Upper lobe of left lung (tissue), 6 donors: ENCODE data around the gene DOCK1. TPM values are rescaled to one million over a fixed set of nuclear protein-coding genes. Genes with fewer than 3 reads are reported as not detected.

Source experiments
- ATAC-seq, 2 donors: fragments of 200-7000 bp; cut with Tn5 transposase; one replicate each; pipeline ENCODE4 v1.9.1; 2022; ENCODE audit warnings: mild to moderate bottlenecking in 2 of 2, moderate library complexity in 2 of 2; ENCODE audit not compliant: low FRiP score in 2 of 2
- DNase-seq, 2 donors: peaks; one replicate each; pipeline ENCODE4 v3.0.0-alpha.2; 2019 to 2020
- H3K27ac ChIP-seq, 4 donors: fragments of 200-600 bp; sonication (generic); one replicate each; pipeline ENCODE4 v1.5.1; 2016 to 2019
- H3K27me3 ChIP-seq, 4 donors: fragments of 200-600 bp; sonication (generic); one replicate each; pipeline ENCODE4 v1.5.1; 2017 to 2019
- H3K36me3 ChIP-seq, 4 donors: fragments of 200-600 bp; sonication (generic); one replicate each; pipeline ENCODE4 v1.5.1; 2016 to 2019
- H3K4me1 ChIP-seq, 4 donors: fragments of 200-600 bp; sonication (generic); one replicate each; pipeline ENCODE4 v1.5.1; 2018 to 2019
- H3K4me3 ChIP-seq, 4 donors: fragments of 200-600 bp; sonication (generic); one replicate each; pipeline ENCODE4 v1.5.1; 2017 to 2019; ENCODE audit warnings: mild to moderate bottlenecking in 2 of 4, moderate library complexity in 1 of 4
- H3K9me3 ChIP-seq, 4 donors: fragments of 200-600 bp; sonication (generic); one replicate each; pipeline ENCODE4 v1.5.1; 2018 to 2019
- EP300 ChIP-seq, 4 donors: sonication (generic); formaldehyde crosslinking; IDR thresholded peaks; one replicate each; pipeline ENCODE4 v1.5.1; 2017; ENCODE audit warnings: antibody characterized with exemption in 4 of 4, control low read depth in 2 of 4
- POLR2A ChIP-seq, 4 donors: fragments of 450-650 bp; IDR thresholded peaks; one replicate each; pipeline ENCODE4 v1.5.1; 2016 to 2017; ENCODE audit warnings: antibody characterized with exemption in 4 of 4, mild to moderate bottlenecking in 2 of 4
- POLR2AphosphoS5 ChIP-seq, 2 donors: sonication (generic); formaldehyde crosslinking; IDR thresholded peaks; one replicate each; pipeline ENCODE4 v1.5.1; 2017; ENCODE audit warnings: antibody characterized with exemption in 2 of 2
- WGBS, 2 donors: methylation state at CpG; one replicate each; pipeline ENCODE4 v1.1.5; 2017 to 2018; 5-methylcytosine and 5-hydroxymethylcytosine counted together
- total RNA-seq, 6 donors: library from RNA; depleted of rRNA in 4 of 6; stranded (reverse); fragments of >200 nt in 4 of 6; gene quantifications; one replicate each; pipeline versions ENCODE4 v1.1.0 to v1.2.1, GENCODE V29; 2016 to 2021
- TF ChIP-seq, protein P1 (sequence below), 6 experiments: fragments of 450-650 bp in 4 of 6; fragments of 200-600 bp in 2 of 6; sonication (generic) in 2 of 6; IDR thresholded peaks; one replicate each; pipeline ENCODE4 v1.5.1; 2016 to 2019; ENCODE audit warnings: antibody characterized with exemption in 6 of 6
- donor health status: DM: no; HTN: no; CAD: no; lungs with moderate emphysema.
- donor health status: DM: no; HTN: yes; CAD: no; lungs with severe emphysema.

The DOCK1 gene
- total RNA-seq, 6 donors from 2014 or later = 37.5 to 63.9 (median 45.8) TPM

DNA sequence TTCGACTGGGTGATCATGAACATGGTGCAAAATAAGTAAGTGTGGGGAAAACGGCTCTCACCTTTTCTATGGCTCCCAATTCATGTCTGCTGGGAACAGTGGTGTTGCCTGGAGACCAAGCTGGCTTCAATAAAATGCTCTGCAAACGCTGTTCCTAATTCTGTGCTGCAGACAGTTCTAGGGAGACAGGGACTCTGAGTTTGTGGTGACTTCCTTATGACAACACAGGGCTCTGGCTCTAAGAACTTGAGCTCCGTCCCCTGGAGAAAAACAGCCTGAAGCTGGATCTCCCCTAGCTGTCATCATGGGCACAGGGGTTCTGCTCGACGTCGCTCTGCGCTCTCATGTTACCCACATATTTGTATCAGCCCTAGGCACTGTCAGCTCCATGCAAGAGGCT lies 352.2 kb downstream of the DOCK1 start:
- TF ChIP-seq POLR2AphosphoS5 (IDR thresholded peaks at IDR 0.05) (no peak), POLR2A (IDR thresholded peaks at IDR 0.05) (no peak), EP300 (IDR thresholded peaks at IDR 0.05) (no peak)
- TF ChIP-seq, protein P1, sequence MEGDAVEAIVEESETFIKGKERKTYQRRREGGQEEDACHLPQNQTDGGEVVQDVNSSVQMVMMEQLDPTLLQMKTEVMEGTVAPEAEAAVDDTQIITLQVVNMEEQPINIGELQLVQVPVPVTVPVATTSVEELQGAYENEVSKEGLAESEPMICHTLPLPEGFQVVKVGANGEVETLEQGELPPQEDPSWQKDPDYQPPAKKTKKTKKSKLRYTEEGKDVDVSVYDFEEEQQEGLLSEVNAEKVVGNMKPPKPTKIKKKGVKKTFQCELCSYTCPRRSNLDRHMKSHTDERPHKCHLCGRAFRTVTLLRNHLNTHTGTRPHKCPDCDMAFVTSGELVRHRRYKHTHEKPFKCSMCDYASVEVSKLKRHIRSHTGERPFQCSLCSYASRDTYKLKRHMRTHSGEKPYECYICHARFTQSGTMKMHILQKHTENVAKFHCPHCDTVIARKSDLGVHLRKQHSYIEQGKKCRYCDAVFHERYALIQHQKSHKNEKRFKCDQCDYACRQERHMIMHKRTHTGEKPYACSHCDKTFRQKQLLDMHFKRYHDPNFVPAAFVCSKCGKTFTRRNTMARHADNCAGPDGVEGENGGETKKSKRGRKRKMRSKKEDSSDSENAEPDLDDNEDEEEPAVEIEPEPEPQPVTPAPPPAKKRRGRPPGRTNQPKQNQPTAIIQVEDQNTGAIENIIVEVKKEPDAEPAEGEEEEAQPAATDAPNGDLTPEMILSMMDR (IDR thresholded peaks at IDR 0.05) = no peak
- DNase-seq (no peak), ATAC-seq (no peak)
- H3K4me3 ChIP-seq = no peak overlapping the region
- peaks cover 0 to 16% (median 4%) of the 10 kb centered on the region in 4 donors for H3K36me3 ChIP-seq
- H3K9me3 ChIP-seq = no peaks in the 10 kb centered on the region
- no peak overlapping the region for H3K27ac ChIP-seq
- 65% methylated on average over 8 of the region's 8 CpGs for WGBS, 2 donors
- H3K27me3 ChIP-seq = no peaks in the 10 kb centered on the region
- peaks cover 0 to 8% (median 7%) of the 10 kb centered on the region in 4 donors for H3K4me1 ChIP-seq

DNA sequence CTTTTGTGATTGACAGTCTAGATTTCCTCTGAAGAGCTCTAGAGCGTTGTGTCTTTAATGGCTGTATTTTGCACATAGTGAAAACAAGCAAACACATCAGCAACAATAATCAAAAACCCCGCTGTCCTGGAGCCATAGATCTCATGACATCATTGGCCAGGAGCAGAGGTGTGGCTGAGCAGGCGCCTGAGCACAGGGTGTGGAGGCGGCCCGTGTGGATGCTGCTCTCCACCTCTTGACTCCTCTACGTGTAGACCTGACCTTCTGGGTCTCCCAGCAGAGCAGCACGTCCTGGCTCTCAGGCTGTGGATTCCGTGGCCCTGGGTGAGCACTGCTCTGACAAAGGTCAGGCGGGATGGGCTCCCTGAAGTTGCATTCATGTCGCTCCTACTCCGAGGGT lies 354.1 kb downstream of the DOCK1 start:
- Histone ChIP-seq H3K27ac (no peak overlapping the region), H3K4me3 (no peak overlapping the region), H3K36me3 (peaks cover 0 to 16% (median 4%) of the 10 kb centered on the region in 4 donors), H3K9me3 (no peaks in the 10 kb centered on the region), H3K27me3 (no peaks in the 10 kb centered on the region), H3K4me1 (peaks cover 0 to 2% (median 1%) of the 10 kb centered on the region in 4 donors)
- no peak for TF ChIP-seq EP300 (IDR thresholded peaks at IDR 0.05)
- TF ChIP-seq POLR2A (IDR thresholded peaks at IDR 0.05) = no peak
- TF ChIP-seq POLR2AphosphoS5 (IDR thresholded peaks at IDR 0.05) = no peak
- TF ChIP-seq, protein P1 (IDR thresholded peaks at IDR 0.05) = no peak
- DNase-seq = peak in 1 of 2 donors; percentile 43
- 92 to 98% methylated on average over 5 to 11 of the region's 11 CpGs for WGBS, 2 donors
- peak; percentile 12 to 60 for ATAC-seq

DNA sequence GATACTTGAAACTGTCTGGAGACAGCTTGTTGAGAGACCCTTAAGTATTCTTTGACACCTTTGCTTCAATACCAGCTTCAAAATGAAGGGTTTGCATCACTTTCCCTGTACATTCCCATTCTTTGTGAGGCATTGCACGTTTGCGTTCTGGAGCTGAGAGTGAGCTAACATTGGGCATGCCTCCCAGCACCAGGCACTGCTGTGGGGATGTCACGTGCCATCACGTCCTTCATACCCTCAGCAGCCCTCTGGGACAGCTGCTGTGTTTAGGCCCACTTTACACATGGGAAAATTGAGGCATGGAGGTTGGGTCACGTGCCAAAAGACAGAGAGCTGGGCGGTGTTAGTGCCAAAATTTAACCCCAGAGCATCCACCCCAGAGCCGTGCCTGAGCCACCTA lies 357.4 kb downstream of the DOCK1 start:
- H3K27ac ChIP-seq = no peak overlapping the region
- 89 to 91% methylated on average over 7 of the region's 7 CpGs for WGBS, 2 donors
- no peak for TF ChIP-seq EP300 (IDR thresholded peaks at IDR 0.05)
- no peak for TF ChIP-seq POLR2A (IDR thresholded peaks at IDR 0.05)
- TF ChIP-seq POLR2AphosphoS5 (IDR thresholded peaks at IDR 0.05) = no peak
- TF ChIP-seq, protein P1 (IDR thresholded peaks at IDR 0.05) = no peak
- no peak overlapping the region for H3K4me3 ChIP-seq
- DNase-seq (no peak), ATAC-seq (no peak)
- peaks cover 0 to 6% (median 0%) of the 10 kb centered on the region in 4 donors for H3K4me1 ChIP-seq
- H3K36me3 ChIP-seq = peaks cover 0 to 15% (median 3%) of the 10 kb centered on the region in 4 donors
- H3K27me3 ChIP-seq = no peaks in the 10 kb centered on the region
- H3K9me3 ChIP-seq = no peaks in the 10 kb centered on the region

DNA sequence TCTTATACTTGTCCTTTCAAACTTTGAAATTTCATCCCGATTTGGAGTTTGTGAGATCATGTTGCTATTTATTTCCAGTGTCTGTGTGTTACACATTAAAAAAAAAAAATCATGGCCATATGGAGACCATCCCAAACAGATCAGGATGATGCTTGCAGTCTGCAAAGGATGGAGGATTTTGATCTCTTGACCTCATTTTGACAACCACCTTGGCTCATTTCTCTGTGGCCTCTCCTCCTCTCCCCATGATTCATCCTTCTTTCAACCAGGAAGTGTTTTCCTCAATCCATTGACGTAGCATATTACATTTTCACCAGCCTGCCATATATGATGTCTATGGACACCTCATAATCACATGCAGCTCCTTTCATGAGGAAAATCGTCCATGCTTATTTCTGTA lies 360.1 kb downstream of the DOCK1 start:
- Histone ChIP-seq H3K4me3 (no peak overlapping the region), H3K27ac (no peak overlapping the region), H3K4me1 (peaks cover 0 to 6% (median 0%) of the 10 kb centered on the region in 4 donors), H3K36me3 (no peaks in the 10 kb centered on the region), H3K27me3 (no peaks in the 10 kb centered on the region), H3K9me3 (no peaks in the 10 kb centered on the region)
- no peak for TF ChIP-seq EP300 (IDR thresholded peaks at IDR 0.05)
- no peak for TF ChIP-seq POLR2A (IDR thresholded peaks at IDR 0.05)
- TF ChIP-seq, protein P1 (IDR thresholded peaks at IDR 0.05) = no peak
- no peak for TF ChIP-seq POLR2AphosphoS5 (IDR thresholded peaks at IDR 0.05)
- WGBS, 2 donors = 82% methylated on average over 3 of the region's 3 CpGs
- no peak for ATAC-seq
- no peak for DNase-seq

DNA sequence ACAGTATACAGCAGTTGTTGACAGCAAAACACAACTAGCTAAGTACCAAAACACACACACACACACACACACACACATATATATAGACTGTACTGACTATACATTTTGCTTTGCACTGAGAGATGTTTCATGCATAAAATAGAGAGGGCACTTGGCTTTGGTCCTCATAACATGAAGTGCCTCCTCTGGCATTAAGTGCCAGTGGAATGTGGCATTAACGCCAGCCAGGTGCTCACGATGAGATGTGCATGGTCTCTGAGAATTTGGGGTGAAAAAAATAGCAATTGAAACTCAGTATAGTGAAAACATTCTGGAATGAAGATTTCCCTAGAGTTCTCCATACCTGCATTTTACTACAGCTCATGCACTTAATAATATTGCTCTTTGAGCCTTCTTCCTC lies 361.2 kb downstream of the DOCK1 start:
- no peak overlapping the region for H3K4me3 ChIP-seq
- no peaks in the 10 kb centered on the region for H3K9me3 ChIP-seq
- no peak overlapping the region for H3K27ac ChIP-seq
- H3K4me1 ChIP-seq = peaks cover 0 to 6% (median 0%) of the 10 kb centered on the region in 4 donors
- no peaks in the 10 kb centered on the region for H3K36me3 ChIP-seq
- ATAC-seq = no peak
- TF ChIP-seq EP300 (IDR thresholded peaks at IDR 0.05) (no peak), POLR2AphosphoS5 (IDR thresholded peaks at IDR 0.05) (no peak), POLR2A (IDR thresholded peaks at IDR 0.05) (no peak)
- TF ChIP-seq, protein P1 (IDR thresholded peaks at IDR 0.05) = no peak
- 67 to 73% methylated on average over 2 of the region's 2 CpGs for WGBS, 2 donors
- no peak for DNase-seq
- no peaks in the 10 kb centered on the region for H3K27me3 ChIP-seq
